ENCODE measurements around the gene SLC6A12.

DNA sequence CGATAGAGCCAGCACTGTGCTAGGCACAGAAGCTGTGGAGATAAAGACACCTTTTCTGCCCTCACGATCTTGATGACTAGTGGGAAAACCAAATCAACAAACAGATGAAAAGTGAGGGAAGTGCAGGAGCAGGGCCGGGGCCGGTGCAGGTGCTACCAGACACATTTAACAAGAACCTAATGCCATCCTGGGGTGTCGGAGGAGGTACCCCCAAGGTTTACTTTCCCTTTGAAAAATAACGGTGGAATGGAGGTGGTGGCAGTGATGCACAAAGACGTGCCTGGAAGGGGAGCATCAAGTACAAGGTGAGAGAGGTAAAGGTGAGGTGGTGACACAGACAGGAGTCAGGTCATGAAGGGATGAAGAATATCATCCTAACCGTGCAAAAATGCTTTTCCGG, 26.6 kb upstream of the SLC6A12 start:
- TF ChIP-seq, protein P1, sequence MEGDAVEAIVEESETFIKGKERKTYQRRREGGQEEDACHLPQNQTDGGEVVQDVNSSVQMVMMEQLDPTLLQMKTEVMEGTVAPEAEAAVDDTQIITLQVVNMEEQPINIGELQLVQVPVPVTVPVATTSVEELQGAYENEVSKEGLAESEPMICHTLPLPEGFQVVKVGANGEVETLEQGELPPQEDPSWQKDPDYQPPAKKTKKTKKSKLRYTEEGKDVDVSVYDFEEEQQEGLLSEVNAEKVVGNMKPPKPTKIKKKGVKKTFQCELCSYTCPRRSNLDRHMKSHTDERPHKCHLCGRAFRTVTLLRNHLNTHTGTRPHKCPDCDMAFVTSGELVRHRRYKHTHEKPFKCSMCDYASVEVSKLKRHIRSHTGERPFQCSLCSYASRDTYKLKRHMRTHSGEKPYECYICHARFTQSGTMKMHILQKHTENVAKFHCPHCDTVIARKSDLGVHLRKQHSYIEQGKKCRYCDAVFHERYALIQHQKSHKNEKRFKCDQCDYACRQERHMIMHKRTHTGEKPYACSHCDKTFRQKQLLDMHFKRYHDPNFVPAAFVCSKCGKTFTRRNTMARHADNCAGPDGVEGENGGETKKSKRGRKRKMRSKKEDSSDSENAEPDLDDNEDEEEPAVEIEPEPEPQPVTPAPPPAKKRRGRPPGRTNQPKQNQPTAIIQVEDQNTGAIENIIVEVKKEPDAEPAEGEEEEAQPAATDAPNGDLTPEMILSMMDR (IDR thresholded peaks at IDR 0.05), result no peak
- TF ChIP-seq ZFX (IDR thresholded peaks at IDR 0.05; ENCODE audit: borderline replicate concordance), result no peak

Data from 22Rv1 (cell line).